Glutamatergic neuron (in vitro differentiated cells): Measurements from ENCODE around the gene MPZL3. TPM values are rescaled to one million over a fixed set of nuclear protein-coding genes. Genes with fewer than 3 reads are reported as not detected.

ENCODE experiments used
- DNase-seq: peaks from one replicate; pipeline ENCODE4 v3.0.0; 2022
- H3K27ac Mint-ChIP-seq: one replicate; pipeline ENCODE4 v1.8.0; 2020; ENCODE audit warnings: mild to moderate bottlenecking, mixed read lengths, inconsistent platforms; ENCODE audit not compliant: unreplicated experiment
- H3K27me3 Mint-ChIP-seq: one replicate; pipeline ENCODE4 v1.8.0; 2020; ENCODE audit warnings: mild to moderate bottlenecking, moderate library complexity, mixed read lengths, inconsistent platforms; ENCODE audit not compliant: unreplicated experiment
- H3K36me3 Mint-ChIP-seq: one replicate; pipeline ENCODE4 v1.8.0; 2020; ENCODE audit warnings: mild to moderate bottlenecking, mixed read lengths, inconsistent platforms; ENCODE audit not compliant: unreplicated experiment
- H3K4me1 Mint-ChIP-seq: one replicate; pipeline ENCODE4 v1.8.0; 2020; ENCODE audit warnings: mild to moderate bottlenecking, low read depth, mixed read lengths, inconsistent platforms; ENCODE audit not compliant: unreplicated experiment
- H3K4me3 Mint-ChIP-seq: one replicate; pipeline ENCODE4 v1.8.0; 2020; ENCODE audit warnings: mild to moderate bottlenecking, mixed read lengths, inconsistent platforms; ENCODE audit not compliant: unreplicated experiment
- H3K9me3 Mint-ChIP-seq: one replicate; pipeline ENCODE4 v1.8.0; 2020; ENCODE audit warnings: mild to moderate bottlenecking, moderate library complexity, mixed read lengths, inconsistent platforms; ENCODE audit not compliant: unreplicated experiment
- CTCF ChIP-seq: fragments of 200-600 bp; sonication (generic); IDR thresholded peaks from one replicate; pipeline ENCODE4 v1.5.0; 2021; ENCODE audit not compliant: partially characterized antibody, unreplicated experiment
- total RNA-seq: library from RNA; stranded (reverse); fragmentation: NEBNext Ultra II Directional; extraction: Animal tissue kit (Norgen Biotek cat#: 25700); gene quantifications from one replicate; pipeline ENCODE4 v1.2.1, GENCODE V29; 2021; ENCODE audit not compliant: unreplicated experiment

The MPZL3 gene
- total RNA-seq, 1 donor from 2014 or later, result 0.54 TPM

- Mint-ChIP-seq H3K4me3 (no peak overlapping the region), H3K9me3 (peaks cover 2% of the 10 kb centered on the region), H3K4me1 (no peaks in the 10 kb centered on the region), H3K27ac (no peak overlapping the region), H3K36me3 (no peaks in the 10 kb centered on the region), H3K27me3 (no peaks in the 10 kb centered on the region)
- no peak for DNase-seq
- no peak for TF ChIP-seq CTCF
Measured at GRCh38 chr11:118286545-118286944, 34.4 kb upstream of the MPZL3 start.

- TF ChIP-seq CTCF, result no peak
- Mint-ChIP-seq H3K9me3 (no peaks in the 10 kb centered on the region), H3K27ac (no peak overlapping the region), H3K4me1 (no peaks in the 10 kb centered on the region), H3K36me3 (no peaks in the 10 kb centered on the region), H3K27me3 (no peaks in the 10 kb centered on the region), H3K4me3 (no peak overlapping the region)
- no peak for DNase-seq
Measured at GRCh38 chr11:118283756-118284350, 31.7 kb upstream of the MPZL3 start.

GRCh38 chr11:118283037-118283636 is 31.0 kb upstream of the MPZL3 start:
- H3K4me3 Mint-ChIP-seq, result no peak overlapping the region
- DNase-seq, result no peak

GRCh38 chr11:118282606-118283005 is 30.4 kb upstream of the MPZL3 start:
- Mint-ChIP-seq H3K27ac (no peak overlapping the region), H3K4me3 (no peak overlapping the region), H3K27me3 (no peaks in the 10 kb centered on the region), H3K36me3 (no peaks in the 10 kb centered on the region), H3K9me3 (no peaks in the 10 kb centered on the region), H3K4me1 (no peaks in the 10 kb centered on the region)
- no peak for DNase-seq
- no peak for TF ChIP-seq CTCF

More at GRCh38 chr11:118283037-118283636, 31.0 kb upstream of the MPZL3 start:
- H3K27ac Mint-ChIP-seq, result no peak overlapping the region
- no peaks in the 10 kb centered on the region for H3K9me3 Mint-ChIP-seq
- no peaks in the 10 kb centered on the region for H3K4me1 Mint-ChIP-seq
- no peaks in the 10 kb centered on the region for H3K36me3 Mint-ChIP-seq
- TF ChIP-seq CTCF, result no peak
- no peaks in the 10 kb centered on the region for H3K27me3 Mint-ChIP-seq

GRCh38 chr11:118281284-118281683 is 29.1 kb upstream of the MPZL3 start:
- H3K36me3 Mint-ChIP-seq, result no peaks in the 10 kb centered on the region
- no peaks in the 10 kb centered on the region for H3K9me3 Mint-ChIP-seq
- no peak overlapping the region for H3K27ac Mint-ChIP-seq
- no peaks in the 10 kb centered on the region for H3K27me3 Mint-ChIP-seq
- H3K4me1 Mint-ChIP-seq, result no peaks in the 10 kb centered on the region
- DNase-seq, result no peak
- TF ChIP-seq CTCF, result no peak
- no peak overlapping the region for H3K4me3 Mint-ChIP-seq
